ENCODE results near the gene RRAGC. TPM values are rescaled to one million over a fixed set of nuclear protein-coding genes. Genes with fewer than 3 reads are reported as not detected.

RRAGC gene
- total and polyA plus RNA-seq, 2 donors (not counting 3 experiments of a cell fraction or from before 2014, with no cell fraction given): 24.1 to 40.1 TPM

- no peaks in the 10 kb centered on the region for H3K27me3 ChIP-seq (ENCODE audit: control insufficient read depth in 2 of 2, insufficient read depth in 2 of 2, low read length in 2 of 2)
- no TSS peak for BruUV-seq (replicated peaks)
- TF ChIP-seq FOS (IDR thresholded peaks at IDR 0.05; ENCODE audit: borderline replicate concordance, insufficient read depth, low read length): no peak
- no peak for TF ChIP-seq POLR2A (IDR thresholded peaks at IDR 0.05; ENCODE audit: low read depth, low read length)
- TF ChIP-seq MAX (IDR thresholded peaks at IDR 0.05; ENCODE audit: insufficient read depth, insufficient read length): no peak
- TF ChIP-seq MYC (IDR thresholded peaks at IDR 0.05; ENCODE audit: low read depth, low read length): no peak
- TF ChIP-seq JUN (IDR thresholded peaks at IDR 0.05; ENCODE audit: borderline replicate concordance, insufficient read depth, insufficient read length, low read depth): no peak
- no peak for TF ChIP-seq EZH2 (IDR thresholded peaks at IDR 0.05; ENCODE audit: borderline replicate concordance, low read depth, low read length, severe bottlenecking)
- TF ChIP-seq GATA2 (IDR thresholded peaks at IDR 0.05; ENCODE audit: insufficient read depth, insufficient read length, low read depth, low read length): no peak
- no peak for TF ChIP-seq CTCF (IDR thresholded peaks at IDR 0.05; ENCODE audit: extremely low read depth in 1 of 2, insufficient read depth in 1 of 2, low read depth in 1 of 2, low read length in 2 of 2)
- no peak for TF ChIP-seq POLR2AphosphoS5 (IDR thresholded peaks at IDR 0.05; ENCODE audit: insufficient read depth, low read depth, low read length)
- DNase-seq (ENCODE audit: low read depth, low spot score): no peak
- no peaks in the 10 kb centered on the region for H3K9me3 ChIP-seq (replicated peaks; ENCODE audit: control insufficient read depth, insufficient read depth, low read length)
- H3K79me2 ChIP-seq (ENCODE audit: control insufficient read depth, insufficient read depth, low read length): peaks cover 8% of the 10 kb centered on the region
- dilution Hi-C loops (cut with MboI; ENCODE audit: extremely low pct_ligation_motif_present, low sequenced_read_pairs) (no loop called here), intact Hi-C loops (cut with micrococcal nuclease) (no loop called here)
- peaks cover 12% of the 10 kb centered on the region for H3K4me1 ChIP-seq (ENCODE audit: control insufficient read depth, extremely low read depth, insufficient read depth, low read length)
- CTCF ChIA-PET: interaction anchor here (1.6 kb wide), 1 partner anchor 216 kb away, joined by 4 read pairs; no protein-coding TSS in a partner anchor
- H3K4me2 ChIP-seq (ENCODE audit: insufficient read depth, low read length): no peak overlapping the region
- H3K4me3 ChIP-seq (replicated peaks in 1 of 3; ENCODE audit: insufficient read depth in 1 of 3, low read depth in 1 of 3, low read length in 3 of 3): no peak overlapping the region
- no peak for FAIRE-seq
- POLR2A ChIA-PET: no interaction called here
- no peak overlapping the region for H3K27ac ChIP-seq (ENCODE audit: insufficient read depth, low read depth, low read length)
- no peaks in the 10 kb centered on the region for H3K36me3 ChIP-seq (ENCODE audit: control insufficient read depth in 2 of 2, extremely low read depth in 1 of 2, insufficient read depth in 2 of 2, low read length in 2 of 2)
- H2AFZ ChIP-seq (ENCODE audit: low read depth, low read length): no peak overlapping the region
- H3K9me1 ChIP-seq (replicated peaks; ENCODE audit: control insufficient read depth, extremely low read depth, insufficient read depth, low read length): no peaks in the 10 kb centered on the region
- no peaks in the 10 kb centered on the region for H4K20me1 ChIP-seq (replicated peaks; ENCODE audit: control insufficient read depth, extremely low read depth, insufficient read depth, low read length)
- H3K9ac ChIP-seq (replicated peaks; ENCODE audit: extremely low read depth, insufficient read depth, low read length): no peak overlapping the region
These were observed 16.2 kb upstream of the RRAGC start for GRCh38 chr1:38875811-38876210.

Measured in endothelial cell of umbilical vein (primary cell).